A549 (cell line): ENCODE measurements around the gene POLD4. TPM values are rescaled to one million over a fixed set of nuclear protein-coding genes. Genes with fewer than 3 reads are reported as not detected.

Source experiments
- ATAC-seq, 2 experiments: fragments of 200-7000 bp in 1 of 2; fragments of >200 bp in 1 of 2; cut with Nextera tagmentation in 1 of 2; cut with Tn5 transposase in 1 of 2; 3 replicates each; pipeline versions ENCODE4 v1.8.0 to v1.9.1; 2018 to 2020; ENCODE audit warnings: mild to moderate bottlenecking in 1 of 2, moderate library complexity in 1 of 2
- CTCF ChIA-PET: fragments of 300-600 bp; sonication (Branson Sonifier 250); formaldehyde crosslinking; extraction: SDS; loops from one replicate; lab custom pipeline; 2021; ENCODE audit warnings: antibody characterized with exemption, inconsistent platforms; lab: Yijun Ruan, JAX
- POLR2A ChIA-PET: fragments of 350-600 bp; formaldehyde crosslinking; extraction: SDS; loops from one replicate; lab custom pipeline; 2021; ENCODE audit warnings: antibody characterized with exemption, inconsistent platforms; lab: Yijun Ruan, JAX
- DNase-seq, 2 experiments: peaks; one replicate each; pipeline versions ENCODE4 v3.0.0 to v3.0.0-alpha.2; 2011 to 2016; ENCODE audit warnings: low read depth in 1 of 2, low spot score in 1 of 2
- FAIRE-seq: peaks from 2 replicates; lab custom pipeline; 2011; peaks lifted over from hg19 to GRCh38; lab: Jason Lieb, UNC
- H3K27ac ChIP-seq, 2 experiments: fragments of >200 bp; sonication (Bioruptor Twin); formaldehyde crosslinking; 3 replicates each; pipeline ENCODE4 v1.5.1; 2016 to 2017
- H3K4me1 ChIP-seq: fragments of >200 bp; sonication (Bioruptor Twin); formaldehyde crosslinking; 3 replicates; pipeline ENCODE4 v1.6.1; 2016
- H3K4me2 ChIP-seq: fragments of >200 bp; sonication (Bioruptor Twin); formaldehyde crosslinking; 3 replicates; pipeline ENCODE4 v1.6.1; 2016
- H3K4me3 ChIP-seq: fragments of >200 bp; sonication (Bioruptor Twin); formaldehyde crosslinking; 3 replicates; pipeline ENCODE4 v1.5.1; 2016
- H3K9me3 ChIP-seq: fragments of >200 bp; sonication (Bioruptor Twin); formaldehyde crosslinking; 3 replicates; pipeline ENCODE4 v1.6.1; 2016
- BHLHE40 ChIP-seq: IDR thresholded peaks from 2 replicates; pipeline ENCODE4 v1.6.1; 2012; ENCODE audit warnings: low read depth, low read length, inconsistent platforms
- CEBPB ChIP-seq, 2 experiments: fragments of >200 bp in 1 of 2; sonication (Bioruptor Twin) in 1 of 2; formaldehyde crosslinking in 1 of 2; IDR thresholded peaks; 2 replicates each; pipeline ENCODE4 v1.6.1; 2012 to 2016
- CHD2 ChIP-seq: fragments of 150-350 bp; IDR thresholded peaks from 2 replicates; pipeline ENCODE4 v1.6.1; 2014; ENCODE audit warnings: low read length; ENCODE audit not compliant: partially characterized antibody
- EP300 ChIP-seq, 2 experiments: fragments of >200 bp; sonication (Bioruptor Twin); formaldehyde crosslinking; IDR thresholded peaks; 2 replicates in 1 of 2; 3 replicates in 1 of 2; pipeline ENCODE4 v1.6.1; 2016 to 2017
- JUN ChIP-seq, 2 experiments: fragments of >200 bp; sonication (Bioruptor Twin); formaldehyde crosslinking; IDR thresholded peaks; 2 replicates in 1 of 2; 3 replicates in 1 of 2; pipeline ENCODE4 v1.6.1; 2016 to 2017
- NPAS2 ChIP-seq: fragments of 250-450 bp; sonication (Bioruptor Pico); IDR thresholded peaks from 2 replicates; pipeline ENCODE4 v1.8.0; 2022; ENCODE audit warnings: mild to moderate bottlenecking, moderate library complexity, borderline replicate concordance
- POLR2A ChIP-seq: IDR thresholded peaks from 2 replicates; pipeline ENCODE4 v1.6.1; 2012; ENCODE audit warnings: mild to moderate bottlenecking, low read length
- POLR2AphosphoS2 ChIP-seq: conservative IDR thresholded peaks from 2 replicates; pipeline ENCODE4 v1.6.1; 2012; ENCODE audit warnings: low read length, improper control_type of control experiment, inconsistent platforms
- RAD21 ChIP-seq, 2 experiments: fragments of >200 bp in 1 of 2; sonication (Bioruptor Twin) in 1 of 2; formaldehyde crosslinking in 1 of 2; IDR thresholded peaks in 1 of 2; conservative IDR thresholded peaks in 1 of 2; 2 replicates in 1 of 2; 3 replicates in 1 of 2; pipeline ENCODE4 v1.6.1; 2012 to 2018; ENCODE audit warnings: inconsistent platforms in 1 of 2
- RCOR1 ChIP-seq: fragments of 150-350 bp; IDR thresholded peaks from 2 replicates; pipeline ENCODE4 v1.6.1; 2014; ENCODE audit warnings: antibody characterized with exemption, low read length, low read depth
- SREBF2 ChIP-seq: fragments of 450-650 bp; IDR thresholded peaks from 2 replicates; pipeline ENCODE4 v1.6.1; 2014; ENCODE audit warnings: mild to moderate bottlenecking, moderate library complexity
- TFCP2L1 ChIP-seq: fragments of 250-450 bp; sonication (Bioruptor Pico); IDR thresholded peaks from 2 replicates; pipeline ENCODE4 v1.5.0; 2021; ENCODE audit warnings: mild to moderate bottlenecking
- ZFP36 ChIP-seq: fragments of 450-650 bp; IDR thresholded peaks from 2 replicates; pipeline ENCODE4 v1.6.1; 2014; ENCODE audit warnings: borderline replicate concordance; ENCODE audit not compliant: partially characterized antibody
- WGBS: methylation state at CpG from one replicate; pipeline ENCODE4 v1.1.6; 2017; ENCODE audit errors: missing lambda C conversion rate; 5-methylcytosine and 5-hydroxymethylcytosine counted together
- polyA plus RNA-seq, 4 experiments: library from polyadenylated mRNA; depleted of rRNA in 3 of 4; stranded (reverse); fragments of >200 nt; fragmentation: RNase III in 1 of 4; extraction: RNeasy Plus Mini Kit Qiagen cat#74134 plus additional on column Dnase treatment in 1 of 4; gene quantifications; 2 replicates in 3 of 4; 3 replicates in 1 of 4; pipeline ENCODE4 v1.2.3, GENCODE V29; 2011 to 2017
- TF ChIP-seq, protein P1 (sequence below): fragments of >200 bp; sonication (Bioruptor Twin); formaldehyde crosslinking; IDR thresholded peaks from 2 replicates; pipeline ENCODE4 v1.6.1; 2016
- TF ChIP-seq, protein P2 (sequence below): IDR thresholded peaks from 2 replicates; pipeline ENCODE4 v1.6.1; 2012; ENCODE audit warnings: low read depth, borderline replicate concordance

Gene POLD4
- polyA plus RNA-seq, 2 of the 4 experiments (the other 2 are of a cell fraction): 140 to 148 TPM

DNA sequence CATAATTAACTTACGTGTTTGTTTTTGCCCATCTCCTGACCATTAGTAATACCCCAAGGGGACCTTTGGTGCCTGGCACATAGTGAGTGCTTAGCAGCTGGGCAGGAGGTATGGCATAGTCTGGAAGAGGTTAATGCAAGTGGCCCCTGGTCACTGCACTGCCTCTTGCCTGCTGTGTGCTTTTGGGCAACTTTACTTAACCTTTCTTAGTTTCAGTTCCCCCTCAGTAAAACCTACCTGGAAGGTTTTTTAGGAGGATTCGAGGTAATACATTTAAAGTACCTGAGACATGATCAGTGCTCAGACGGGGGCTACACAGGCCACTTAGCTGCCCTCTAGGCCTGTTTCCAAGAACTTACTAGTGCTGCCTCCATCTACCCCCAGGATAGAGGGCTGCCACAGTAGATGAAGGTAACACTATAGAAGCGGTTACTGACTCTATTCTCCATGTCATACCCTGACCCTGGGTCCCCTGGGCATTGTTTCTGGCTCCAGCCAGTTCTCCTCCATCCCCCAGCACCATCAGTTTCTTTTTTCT, 3.3 kb downstream of the POLD4 start:
- TF ChIP-seq ZFP36 (no peak), JUN (IDR thresholded peaks at IDR 0.05) (0 out of 5 replicates have a peak, but pooled peaks of 1 of the 2 experiments have one; percentile 41)
- Histone ChIP-seq H3K9me3 (no peaks in the 10 kb centered on the region), H3K4me2 (peak overlapping the region; percentile 9; the same call in 1 of the 3 replicates), H3K4me1 (peaks cover 84% of the 10 kb centered on the region), H3K4me3 (no peak overlapping the region), H3K27ac (peak overlapping the region in 1 of 2 experiments; percentile 67; a peak in 3 of 6 replicates)
- ChIA-PET POLR2A (interaction anchor here (1.1 to 8.3 kb wide), 3 partner anchors 11 to 24 kb away, joined by 8 to 172 read pairs (median 10); partner anchors contain the start of gene CLCF1), CTCF (interaction anchor here (1.8 to 20.0 kb wide), 11 partner anchors 12 to 139 kb away, joined by 3 to 1913 read pairs (median 7); partner anchors contain the start of genes CLCF1, PPP1CA, PTPRCAP and RAD9A)
- WGBS: 90% methylated on average over 4 of the region's 4 CpGs
- FAIRE-seq: no peak
- DNase-seq: no peak
- no peak for ATAC-seq

DNA sequence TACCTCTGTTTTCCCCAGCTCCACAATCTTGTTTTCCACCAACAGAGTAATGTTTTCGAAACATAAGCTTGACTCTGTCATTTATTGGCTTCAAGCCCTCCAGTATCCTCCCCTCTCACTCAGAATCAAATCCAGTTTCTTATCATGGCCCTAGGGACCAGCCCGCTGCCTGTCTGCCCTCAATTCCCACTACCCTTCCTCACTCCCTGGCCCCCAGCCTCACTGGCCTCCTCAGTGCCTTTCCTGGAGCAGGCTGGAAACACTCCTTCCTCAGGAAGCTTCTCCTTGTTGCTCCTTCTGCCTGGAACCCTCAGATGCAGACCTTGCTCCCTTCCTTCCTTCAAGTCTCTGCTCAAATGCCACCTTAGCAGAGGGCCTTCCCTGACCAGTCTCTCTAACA, 3.9 kb downstream of the POLD4 start:
- ChIA-PET POLR2A (interaction anchor here (0.8 to 1.6 kb wide), 3 partner anchors 25 to 79 kb away, joined by 3 to 10 read pairs (median 3); partner anchors contain the start of genes CLCF1, RAD9A and RPS6KB2), CTCF (interaction anchor here (0.5 to 20.0 kb wide), 8 partner anchors 10 to 307 kb away, joined by 3 to 1913 read pairs (median 4); partner anchors contain the start of genes CLCF1, PPP1CA, RAD9A and TBC1D10C)
- peak overlapping the region; percentile 8; the same call in 1 of the 3 replicates for H3K4me2 ChIP-seq
- no peaks in the 10 kb centered on the region for H3K9me3 ChIP-seq
- ATAC-seq (no peak), DNase-seq (no peak), FAIRE-seq (no peak)
- peaks cover 83% of the 10 kb centered on the region for H3K4me1 ChIP-seq
- H3K4me3 ChIP-seq: no peak overlapping the region
- 96% methylated on average over 2 of the region's 2 CpGs for WGBS
- TF ChIP-seq, protein P1, sequence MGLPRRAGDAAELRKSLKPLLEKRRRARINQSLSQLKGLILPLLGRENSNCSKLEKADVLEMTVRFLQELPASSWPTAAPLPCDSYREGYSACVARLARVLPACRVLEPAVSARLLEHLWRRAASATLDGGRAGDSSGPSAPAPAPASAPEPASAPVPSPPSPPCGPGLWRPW: no peak
- peak in 1 of 2 experiments; percentile 26; a peak in 2 of 5 replicates for TF ChIP-seq JUN (IDR thresholded peaks at IDR 0.05)
- peak overlapping the region in 1 of 2 experiments; percentile 67; a peak in 3 of 6 replicates for H3K27ac ChIP-seq

DNA sequence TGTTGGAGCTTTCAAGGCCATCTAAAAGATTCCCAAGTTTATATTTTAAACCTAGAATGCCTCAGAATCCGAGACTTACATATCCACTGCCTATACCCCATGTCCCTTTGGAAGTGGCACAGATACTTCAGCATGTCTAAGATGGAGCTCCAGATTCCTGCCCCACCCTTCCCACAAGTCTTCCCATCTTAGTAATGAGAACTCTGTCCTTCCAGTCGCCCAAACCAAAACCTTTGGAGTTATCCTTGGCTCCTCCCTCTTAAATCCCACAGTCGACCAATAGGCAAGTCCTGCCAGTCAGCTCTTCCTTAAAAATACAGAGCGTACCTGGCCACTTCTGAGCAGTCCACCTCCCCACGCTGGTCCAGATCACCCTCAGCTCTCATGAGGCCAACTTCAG, 4.3 kb downstream of the POLD4 start:
- H3K4me2 ChIP-seq: 0 out of 3 replicates have a peak overlapping the region, but pooled peaks have one; percentile 8

DNA sequence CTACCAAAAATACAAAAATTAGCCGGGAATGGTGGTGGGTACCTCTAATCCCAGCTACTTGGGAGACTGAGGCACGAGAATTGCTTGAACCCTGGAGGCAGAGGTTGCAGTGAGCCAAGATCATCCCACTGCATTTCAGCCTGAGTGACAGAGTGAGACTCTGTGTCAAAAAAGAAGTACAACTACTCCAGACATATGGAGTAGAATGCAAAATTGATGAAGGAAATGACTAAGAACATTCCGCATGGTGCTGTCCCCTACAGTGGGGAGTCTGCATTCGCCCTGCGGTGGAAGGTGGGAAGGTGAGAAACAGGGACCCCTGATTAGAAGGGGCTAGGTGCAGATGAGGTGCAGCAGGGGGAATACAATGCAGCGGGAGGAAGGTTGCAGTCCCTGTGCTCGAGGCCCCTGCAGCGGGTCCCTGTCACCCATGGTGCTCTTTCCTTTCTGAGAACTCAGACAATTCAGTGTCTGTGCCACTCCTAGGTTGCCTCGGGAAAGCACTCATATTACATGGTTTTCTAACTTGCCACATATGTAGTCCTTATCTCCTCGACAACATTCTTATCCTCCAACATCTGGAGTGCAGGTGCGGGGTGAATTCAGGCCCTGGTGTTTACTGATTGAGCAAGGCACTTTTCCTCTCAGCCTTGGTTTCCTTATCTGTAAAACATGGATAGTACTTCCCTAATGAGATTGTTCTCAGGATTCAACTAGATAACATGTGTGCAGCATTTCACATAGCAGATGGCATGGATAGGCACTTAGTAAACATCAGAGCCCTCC, 5.2 kb downstream of the POLD4 start:
- Histone ChIP-seq H3K27ac (peak overlapping the region; percentile 65 to 67; a peak in 5 of 6 replicates), H3K4me3 (no peak overlapping the region), H3K9me3 (no peaks in the 10 kb centered on the region), H3K4me1 (peaks cover 76% of the 10 kb centered on the region), H3K4me2 (0 out of 3 replicates have a peak overlapping the region, but pooled peaks have one; percentile 8)
- ATAC-seq: no peak
- CTCF ChIA-PET: interaction anchor here (0.7 to 20.0 kb wide), 9 partner anchors 8 to 86 kb away, joined by 3 to 1913 read pairs (median 14); partner anchors contain the start of genes CLCF1, PPP1CA, RAD9A and TBC1D10C
- no peak for FAIRE-seq
- TF ChIP-seq RCOR1 (no peak), POLR2AphosphoS2 (peak; percentile 28; the same call in 1 of the 2 replicates), ZFP36 (no peak)
- DNase-seq: peak in 1 of 2 experiments; percentile 16
- 76% methylated on average over 11 of the region's 11 CpGs for WGBS
- POLR2A ChIA-PET: interaction anchor here (0.7 to 1.6 kb wide), 3 partner anchors 26 to 80 kb away, joined by 3 to 10 read pairs (median 3); partner anchors contain the start of genes CLCF1 and RPS6KB2

More for the DNA sequence above, 4.3 kb downstream of the POLD4 start:
- FAIRE-seq (no peak), ATAC-seq (no peak), DNase-seq (peak in 1 of 2 experiments; percentile 41)
- peak overlapping the region; percentile 30 to 67; a peak in 5 of 6 replicates for H3K27ac ChIP-seq
- peaks cover 78% of the 10 kb centered on the region for H3K4me1 ChIP-seq
- ChIA-PET POLR2A (interaction anchor here (0.8 to 1.6 kb wide), 3 partner anchors 25 to 79 kb away, joined by 3 to 10 read pairs (median 3); partner anchors contain the start of genes CLCF1, RAD9A and RPS6KB2), CTCF (interaction anchor here (0.5 to 20.0 kb wide), 6 partner anchors 10 to 307 kb away, joined by 3 to 1913 read pairs (median 4); partner anchors contain the start of genes CLCF1, PPP1CA, RAD9A and TBC1D10C)
- TF ChIP-seq RAD21 (conservative IDR thresholded peaks at IDR 0.05 in 1 of 2, IDR thresholded peaks at IDR 0.05 in 1 of 2) (no peak), POLR2A (no peak), BHLHE40 (no peak), POLR2AphosphoS2 (no peak), SREBF2 (no peak), CEBPB (IDR thresholded peaks at IDR 0.05) (no peak), RCOR1 (no peak), CHD2 (no peak), EP300 (IDR thresholded peaks at IDR 0.05) (no peak), NPAS2 (CRISPR knock-in tag) (no peak), TFCP2L1 (no peak)
- TF ChIP-seq, protein P2, sequence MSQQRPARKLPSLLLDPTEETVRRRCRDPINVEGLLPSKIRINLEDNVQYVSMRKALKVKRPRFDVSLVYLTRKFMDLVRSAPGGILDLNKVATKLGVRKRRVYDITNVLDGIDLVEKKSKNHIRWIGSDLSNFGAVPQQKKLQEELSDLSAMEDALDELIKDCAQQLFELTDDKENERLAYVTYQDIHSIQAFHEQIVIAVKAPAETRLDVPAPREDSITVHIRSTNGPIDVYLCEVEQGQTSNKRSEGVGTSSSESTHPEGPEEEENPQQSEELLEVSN: no peak
- WGBS: 66% methylated on average over 5 of the region's 5 CpGs
- no peaks in the 10 kb centered on the region for H3K9me3 ChIP-seq
- H3K4me3 ChIP-seq: no peak overlapping the region
